ENCODE results near the gene LRRC1.

DNA sequence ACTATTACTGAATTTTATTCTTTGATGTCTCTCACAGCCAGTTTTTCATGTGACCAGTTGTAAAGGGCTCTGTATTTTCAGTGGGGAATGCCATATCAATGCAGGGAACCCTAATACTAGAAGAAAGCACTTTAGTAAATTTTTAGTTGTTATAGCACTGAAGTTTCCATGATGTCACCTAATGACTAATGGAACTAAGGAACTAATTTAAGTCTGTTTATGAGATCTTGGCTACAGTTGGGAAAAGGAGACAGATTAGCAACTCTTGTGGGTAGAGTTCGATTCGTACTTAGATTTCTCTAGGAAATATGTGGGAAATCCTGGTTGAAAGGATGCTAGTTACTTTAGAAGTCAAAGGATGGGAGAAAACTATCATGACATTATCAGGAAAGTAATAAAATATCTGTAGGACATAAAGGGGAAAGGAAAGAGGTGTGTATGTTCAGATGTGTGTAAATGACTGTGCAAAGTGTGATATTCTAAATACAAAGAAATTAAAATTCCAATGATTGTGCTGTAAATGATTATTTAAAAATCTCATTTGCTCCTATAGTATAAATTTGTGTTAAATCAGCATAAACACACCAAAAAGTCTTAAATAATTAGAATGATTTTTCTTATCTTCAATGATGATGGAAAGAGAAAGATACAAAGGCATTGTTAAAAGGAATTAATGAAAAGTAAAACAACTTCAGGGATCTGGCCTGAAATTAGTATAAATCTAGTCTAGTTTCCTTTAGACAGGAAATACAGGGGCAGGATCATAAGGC is 103.4 kb downstream of the LRRC1 start:
- TF ChIP-seq, protein P1, sequence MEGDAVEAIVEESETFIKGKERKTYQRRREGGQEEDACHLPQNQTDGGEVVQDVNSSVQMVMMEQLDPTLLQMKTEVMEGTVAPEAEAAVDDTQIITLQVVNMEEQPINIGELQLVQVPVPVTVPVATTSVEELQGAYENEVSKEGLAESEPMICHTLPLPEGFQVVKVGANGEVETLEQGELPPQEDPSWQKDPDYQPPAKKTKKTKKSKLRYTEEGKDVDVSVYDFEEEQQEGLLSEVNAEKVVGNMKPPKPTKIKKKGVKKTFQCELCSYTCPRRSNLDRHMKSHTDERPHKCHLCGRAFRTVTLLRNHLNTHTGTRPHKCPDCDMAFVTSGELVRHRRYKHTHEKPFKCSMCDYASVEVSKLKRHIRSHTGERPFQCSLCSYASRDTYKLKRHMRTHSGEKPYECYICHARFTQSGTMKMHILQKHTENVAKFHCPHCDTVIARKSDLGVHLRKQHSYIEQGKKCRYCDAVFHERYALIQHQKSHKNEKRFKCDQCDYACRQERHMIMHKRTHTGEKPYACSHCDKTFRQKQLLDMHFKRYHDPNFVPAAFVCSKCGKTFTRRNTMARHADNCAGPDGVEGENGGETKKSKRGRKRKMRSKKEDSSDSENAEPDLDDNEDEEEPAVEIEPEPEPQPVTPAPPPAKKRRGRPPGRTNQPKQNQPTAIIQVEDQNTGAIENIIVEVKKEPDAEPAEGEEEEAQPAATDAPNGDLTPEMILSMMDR (tag by site-specific recombination; IDR thresholded peaks at IDR 0.05), result no peak
- TF ChIP-seq ZNF37A (tag by site-specific recombination; IDR thresholded peaks at IDR 0.05) (no peak), ZNF777 (tag by site-specific recombination; IDR thresholded peaks at IDR 0.05; ENCODE audit: borderline replicate concordance) (no peak)

Data from HEK293 (cell line).